SW480 (cell line): ENCODE results near the gene SH2D3C.

Experiments used
- DNase-seq: peaks from one replicate; pipeline ENCODE4 v3.0.0-alpha.2; 2016; ENCODE audit warnings: low spot score

Gene SH2D3C

DNA sequence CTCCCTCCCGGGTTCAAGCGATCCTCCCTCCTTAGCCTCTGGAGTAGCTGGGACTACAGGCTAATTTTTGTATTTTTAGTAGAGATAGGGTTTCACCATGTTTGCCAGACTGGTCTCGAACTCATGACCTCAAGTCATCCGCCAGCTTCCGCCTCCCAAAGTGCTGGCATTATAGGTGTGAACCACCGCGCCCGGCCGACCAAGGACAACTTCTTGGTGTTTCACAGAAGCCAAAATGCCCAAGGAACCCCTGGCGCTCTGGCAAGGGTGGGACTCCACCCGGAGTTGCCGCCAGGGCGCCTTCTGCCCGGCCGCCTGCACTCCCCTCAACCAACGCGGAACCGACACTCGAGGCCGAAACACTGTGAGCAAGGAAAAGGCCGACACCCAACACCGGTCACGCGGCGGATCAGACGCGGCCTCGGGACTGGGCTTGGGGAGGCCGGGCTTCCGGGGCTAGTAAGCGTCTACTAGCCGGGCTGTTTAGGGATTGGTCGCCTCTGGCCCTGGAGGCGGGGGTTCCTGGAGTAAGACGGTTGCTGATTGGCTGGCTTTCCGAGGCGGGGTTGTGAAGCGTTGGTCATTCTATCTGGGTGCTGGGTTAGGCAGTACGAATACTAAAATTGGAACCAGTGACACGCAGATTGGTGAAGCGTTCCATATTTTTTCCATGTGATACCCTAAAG is 79.3 kb downstream of the SH2D3C start:
- peak; percentile 96 for DNase-seq

GRCh38 chr9:127698386-127698785 is 80.1 kb downstream of the SH2D3C start:
- DNase-seq = no peak

GRCh38 chr9:127697575-127697974 is 80.9 kb downstream of the SH2D3C start:
- no peak for DNase-seq

DNA sequence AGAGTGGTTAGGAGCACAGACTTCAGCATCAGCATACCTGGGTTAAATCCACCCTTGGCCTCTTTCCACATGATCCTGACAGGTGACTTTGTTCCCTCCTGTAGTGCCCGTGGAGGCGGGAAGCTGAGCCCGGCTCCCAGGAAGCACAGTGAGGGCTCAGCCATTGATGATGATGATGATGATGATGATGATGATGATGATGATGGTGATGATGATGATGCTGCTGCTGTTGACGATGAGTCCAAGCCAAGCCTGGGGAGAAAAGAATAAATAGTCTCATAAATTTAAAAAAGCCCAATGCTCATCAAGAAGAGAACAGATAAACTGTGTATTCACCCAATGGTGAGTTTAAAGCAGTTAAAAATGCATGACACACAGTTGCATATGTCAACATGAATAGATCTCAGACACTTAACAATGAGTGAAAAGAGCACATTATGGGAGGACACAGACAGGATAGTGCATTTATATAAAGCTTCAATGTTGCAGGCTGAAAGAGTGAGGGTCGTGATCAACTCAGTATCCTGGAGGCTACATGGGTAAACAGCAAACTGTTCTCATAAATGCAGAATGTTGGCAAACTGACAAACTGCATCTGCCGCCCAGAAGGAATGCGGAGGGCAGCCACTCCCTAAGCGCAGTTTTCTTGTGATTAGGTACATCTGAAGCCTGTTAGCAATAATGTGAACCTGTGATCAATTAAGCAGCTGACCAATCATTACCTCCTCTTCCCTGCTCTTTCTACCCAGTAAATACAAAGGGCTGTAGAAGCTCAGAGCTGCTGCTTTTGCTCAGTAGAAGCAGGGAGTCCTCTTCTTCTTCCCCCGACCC is 83.4 kb downstream of the SH2D3C start:
- DNase-seq = no peak

GRCh38 chr9:127693697-127694096 is 84.8 kb downstream of the SH2D3C start:
- no peak for DNase-seq

GRCh38 chr9:127693143-127693542 is 85.3 kb downstream of the SH2D3C start:
- no peak for DNase-seq

GRCh38 chr9:127692071-127692470 is 86.4 kb downstream of the SH2D3C start:
- DNase-seq = no peak

DNA sequence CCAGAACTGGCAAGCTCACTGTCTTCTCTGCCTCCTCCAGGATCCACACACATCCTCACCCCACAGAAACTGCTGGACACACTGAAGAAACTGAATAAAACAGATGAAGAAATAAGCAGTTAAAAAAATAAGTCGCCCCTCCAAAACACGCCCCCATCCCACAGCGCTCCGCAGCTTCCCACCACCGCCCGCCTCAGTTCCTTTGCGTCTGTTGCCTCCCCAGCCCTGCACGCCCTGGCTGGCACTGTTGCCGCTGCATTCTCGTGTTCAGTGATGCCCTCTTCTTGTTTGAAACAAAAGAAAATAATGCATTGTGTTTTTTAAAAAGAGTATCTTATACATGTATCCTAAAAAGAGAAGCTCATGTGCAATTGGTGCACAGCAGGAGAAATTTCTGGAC is 87.7 kb downstream of the SH2D3C start:
- no peak for DNase-seq

GRCh38 chr9:127689329-127690000 is 89.0 kb downstream of the SH2D3C start:
- no peak for DNase-seq
